H1 (cell line): Measurements from ENCODE around the gene DNAJA3. TPM values are rescaled to one million over a fixed set of nuclear protein-coding genes. Genes with fewer than 3 reads are reported as not detected.

Experiments
- CTCF ChIA-PET: fragments of 300-600 bp; sonication (Branson Sonifier 250); formaldehyde crosslinking; loops from one replicate; lab custom pipeline; 2021; ENCODE audit not compliant: partially characterized antibody; lab: Charles Lee
- POLR2A ChIA-PET: fragments of 300-600 bp; sonication (Branson Sonifier 250); formaldehyde crosslinking; loops from one replicate; lab custom pipeline; 2021; ENCODE audit warnings: inconsistent platforms; ENCODE audit not compliant: partially characterized antibody; lab: Charles Lee
- DNase-seq, 2 experiments: peaks; one replicate each; pipeline versions ENCODE4 v3.0.0 to v3.0.0-alpha.2; 2010 to 2022; ENCODE audit warnings: low spot score in 2 of 2, low read depth in 1 of 2, mixed read lengths in 1 of 2
- FAIRE-seq: peaks from 2 replicates; lab custom pipeline; 2011; peaks lifted over from hg19 to GRCh38; lab: Jason Lieb, UNC
- H2AFZ ChIP-seq: 2 replicates; pipeline ENCODE4 v1.8.1; 2012; ENCODE audit warnings: low read length, inconsistent platforms
- H2AK5ac ChIP-seq: 2 replicates; pipeline ENCODE4 v1.6.1; 2013; ENCODE audit warnings: low read depth, low read length
- H2BK120ac ChIP-seq: replicated peaks from 2 replicates; pipeline ENCODE3; 2013; ENCODE audit warnings: low read depth, low read length, inconsistent platforms
- H2BK12ac ChIP-seq: 2 replicates; pipeline ENCODE4 v1.6.1; 2013; ENCODE audit warnings: low read depth, low read length
- H2BK15ac ChIP-seq: 2 replicates; pipeline ENCODE4 v1.6.1; 2013; ENCODE audit warnings: low read length
- H2BK20ac ChIP-seq: 2 replicates; pipeline ENCODE4 v1.6.1; 2013; ENCODE audit warnings: low read length
- H2BK5ac ChIP-seq: 2 replicates; pipeline ENCODE4 v1.6.1; 2013; ENCODE audit warnings: low read depth, low read length
- H3K14ac ChIP-seq: 2 replicates; pipeline ENCODE4 v1.6.1; 2013; ENCODE audit warnings: inconsistent platforms; ENCODE audit not compliant: insufficient read length
- H3K18ac ChIP-seq: 2 replicates; pipeline ENCODE4 v1.6.1; 2013; ENCODE audit warnings: low read length; ENCODE audit errors: extremely low read depth
- H3K23ac ChIP-seq: 2 replicates; pipeline ENCODE4 v1.6.1; 2013; ENCODE audit warnings: inconsistent platforms; ENCODE audit not compliant: insufficient read length
- H3K23me2 ChIP-seq: 2 replicates; pipeline ENCODE4 v1.6.1; 2013; ENCODE audit warnings: low read depth, low read length
- H3K27ac ChIP-seq: 2 replicates; pipeline ENCODE4 v1.6.1; 2011; ENCODE audit warnings: low read depth, low read length, inconsistent platforms
- H3K27me3 ChIP-seq, 4 experiments: replicated peaks in 1 of 4; 1 replicate in 1 of 4; 2 replicates in 3 of 4; pipeline versions ENCODE4 v1.6.1 to v1.8.1; 2011 to 2013; ENCODE audit warnings: low read length in 3 of 4, mild to moderate bottlenecking in 3 of 4, inconsistent platforms in 2 of 4, mixed read lengths in 2 of 4, moderate library complexity in 1 of 4; ENCODE audit not compliant: control insufficient read depth in 3 of 4, insufficient read depth in 3 of 4; ENCODE audit errors: extremely low read depth in 1 of 4
- H3K36me3 ChIP-seq, 4 experiments: 2 replicates each; pipeline versions ENCODE4 v1.6.1 to v1.8.1; 2011 to 2013; ENCODE audit warnings: mild to moderate bottlenecking in 4 of 4, low read length in 3 of 4, moderate library complexity in 2 of 4, control low read depth in 1 of 4, inconsistent platforms in 1 of 4; ENCODE audit not compliant: insufficient read depth in 4 of 4, control insufficient read depth in 2 of 4
- H3K4ac ChIP-seq: replicated peaks from 2 replicates; pipeline ENCODE3; 2013; ENCODE audit warnings: low read length, low read depth, mixed read lengths, inconsistent platforms; ENCODE audit not compliant: insufficient read length
- H3K4me1 ChIP-seq, 4 experiments: replicated peaks in 1 of 4; 1 replicate in 1 of 4; 2 replicates in 3 of 4; pipeline versions ENCODE4 v1.6.1 to v1.8.1; 2011 to 2013; ENCODE audit warnings: low read length in 3 of 4, inconsistent platforms in 2 of 4, mixed read lengths in 1 of 4; ENCODE audit not compliant: insufficient read depth in 4 of 4, control insufficient read depth in 3 of 4
- H3K4me2 ChIP-seq, 2 experiments: 2 replicates each; pipeline versions ENCODE4 v1.6.1 to v1.8.1; 2011 to 2013; ENCODE audit warnings: low read depth in 2 of 2, low read length in 2 of 2, control low read depth in 1 of 2, inconsistent platforms in 1 of 2, mild to moderate bottlenecking in 1 of 2; ENCODE audit not compliant: insufficient read depth in 1 of 2
- H3K4me3 ChIP-seq, 4 experiments: fragments of 200-600, 300-600 bp in 1 of 4; sonication (generic), shearing (Covaris generic), sonication (Bioruptor Twin) in 1 of 4; 2 replicates each; pipeline versions ENCODE4 v1.5.1 to v1.8.1; 2011 to 2016; ENCODE audit warnings: low read length in 4 of 4, low read depth in 3 of 4, control low read depth in 2 of 4, inconsistent platforms in 2 of 4, mild to moderate bottlenecking in 2 of 4, mixed read lengths in 1 of 4, moderate library complexity in 1 of 4; ENCODE audit not compliant: insufficient read depth in 2 of 4; ENCODE audit errors: extremely low read depth in 1 of 4
- H3K56ac ChIP-seq: replicated peaks from 2 replicates; pipeline ENCODE3; 2013; ENCODE audit warnings: low read depth, mild to moderate bottlenecking, mixed read lengths, low read length, inconsistent platforms; ENCODE audit not compliant: insufficient read length
- H3K79me1 ChIP-seq: 2 replicates; pipeline ENCODE4 v1.6.1; 2013; ENCODE audit warnings: low read depth, low read length, control low read depth
- H3K79me2 ChIP-seq, 2 experiments: 2 replicates each; pipeline versions ENCODE4 v1.6.1 to v1.8.1; 2012 to 2013; ENCODE audit warnings: low read length in 2 of 2, mild to moderate bottlenecking in 2 of 2, inconsistent platforms in 1 of 2; ENCODE audit not compliant: insufficient read depth in 2 of 2, control insufficient read depth in 1 of 2
- H3K9ac ChIP-seq, 4 experiments: replicated peaks in 1 of 4; 1 replicate in 1 of 4; 2 replicates in 3 of 4; pipeline versions ENCODE4 v1.6.1 to v1.8.1; 2011 to 2013; ENCODE audit warnings: low read depth in 3 of 4, low read length in 3 of 4, control low read depth in 2 of 4, mild to moderate bottlenecking in 2 of 4, moderate library complexity in 2 of 4, inconsistent platforms in 1 of 4; ENCODE audit errors: extremely low read depth in 1 of 4
- H3K9me3 ChIP-seq, 2 experiments: 2 replicates each; pipeline versions ENCODE4 v1.6.1 to v1.8.1; 2012 to 2013; ENCODE audit warnings: mild to moderate bottlenecking in 2 of 2, moderate library complexity in 2 of 2, control low read depth in 1 of 2, inconsistent platforms in 1 of 2, low read depth in 1 of 2, low read length in 1 of 2, mixed read lengths in 1 of 2; ENCODE audit not compliant: insufficient read depth in 2 of 2
- H4K20me1 ChIP-seq, 2 experiments: replicated peaks in 1 of 2; 2 replicates each; pipeline versions ENCODE3 to v1.8.1; 2011 to 2013; ENCODE audit warnings: inconsistent platforms in 2 of 2, low read length in 2 of 2, mild to moderate bottlenecking in 1 of 2; ENCODE audit not compliant: insufficient read depth in 2 of 2, control insufficient read depth in 1 of 2
- H4K5ac ChIP-seq: 2 replicates; pipeline ENCODE4 v1.6.1; 2013; ENCODE audit warnings: low read length, low read depth, mixed read lengths, inconsistent platforms; ENCODE audit not compliant: insufficient read length
- H4K8ac ChIP-seq: 2 replicates; pipeline ENCODE4 v1.8.0; 2013; ENCODE audit warnings: mild to moderate bottlenecking, moderate library complexity, low read length, inconsistent platforms; ENCODE audit not compliant: insufficient read depth; ENCODE audit errors: extremely low read depth
- H4K91ac ChIP-seq: replicated peaks from 2 replicates; pipeline ENCODE3; 2013; ENCODE audit warnings: low read length, mixed read lengths, inconsistent platforms; ENCODE audit not compliant: insufficient read length
- BCL11A ChIP-seq, 2 experiments: IDR thresholded peaks; one replicate each; pipeline ENCODE4 v1.6.1; 2011; ENCODE audit warnings: low read depth in 2 of 2, low read length in 2 of 2, mild to moderate bottlenecking in 2 of 2
- CBX5 ChIP-seq: fragments of 300-800, 300-1000 bp; sonication (generic); IDR thresholded peaks from 2 replicates; pipeline ENCODE4 v1.7.1; 2016; ENCODE audit warnings: antibody characterized with exemption, low read length, low read depth
- EGR1 ChIP-seq: IDR thresholded peaks from 2 replicates; pipeline ENCODE4 v1.6.1; 2011; ENCODE audit warnings: low read depth, low read length, borderline replicate concordance
- POLR2A ChIP-seq, 2 experiments: IDR thresholded peaks; 1 replicate in 1 of 2; 2 replicates in 1 of 2; pipeline ENCODE4 v1.6.1; 2011; ENCODE audit warnings: low read depth in 2 of 2, low read length in 2 of 2, mild to moderate bottlenecking in 2 of 2; ENCODE audit errors: control extremely low read depth in 1 of 2
- POU5F1 ChIP-seq: IDR thresholded peaks from 2 replicates; pipeline ENCODE4 v1.6.1; 2011; ENCODE audit warnings: low read depth, mild to moderate bottlenecking, low read length, moderate library complexity
- RXRA ChIP-seq: IDR thresholded peaks from 2 replicates; pipeline ENCODE4 v1.6.1; 2011; ENCODE audit warnings: low read depth, mild to moderate bottlenecking, low read length, moderate library complexity; ENCODE audit not compliant: insufficient read depth
- SAP30 ChIP-seq: fragments of 300-600 bp; sonication (generic); IDR thresholded peaks from 2 replicates; pipeline ENCODE4 v1.7.1; 2012; ENCODE audit warnings: low read length, moderate library complexity, mild to moderate bottlenecking, inconsistent platforms; ENCODE audit not compliant: insufficient read depth, insufficient replicate concordance
- SUZ12 ChIP-seq: fragments of 200-600 bp; sonication (generic); IDR thresholded peaks from 2 replicates; pipeline ENCODE4 v1.6.1; 2012; ENCODE audit warnings: mild to moderate bottlenecking, inconsistent platforms, low read length, moderate library complexity, mixed read lengths
- WGBS, 2 experiments: shearing (Covaris generic) in 1 of 2; methylation state at CpG; one replicate each; pipeline versions ENCODE4 v1.1.6 to v1.1.7; 2013 to 2015; ENCODE audit warnings: low lambda C conversion rate in 2 of 2, mixed read lengths in 2 of 2, inconsistent platforms in 1 of 2, low coverage in 1 of 2, missing lambda C conversion rate in 1 of 2; ENCODE audit not compliant: insufficient replicate concordance in 2 of 2, insufficient coverage in 1 of 2, insufficient read length in 1 of 2; ENCODE audit errors: extremely low coverage in 1 of 2, missing lambda C conversion rate in 1 of 2; 5-methylcytosine and 5-hydroxymethylcytosine counted together
- polyA plus RNA-seq, 7 experiments: library from polyadenylated mRNA; depleted of rRNA in 3 of 7; stranded (reverse) in 5 of 7; unstranded in 2 of 7; fragments of >200 nt in 5 of 7; fragments of 200-250 nt in 2 of 7; gene quantifications; 1 replicate in 5 of 7; 2 replicates in 1 of 7; 4 replicates in 1 of 7; pipeline versions ENCODE4 v1.2.1 to v1.2.3, GENCODE V29; 2011 to 2013; ENCODE audit warnings: missing spikeins in 2 of 7, mixed read lengths in 2 of 7
- total RNA-seq: library from RNA; stranded (reverse); fragmentation: NEBNext Ultra II Directional; extraction: Animal tissue kit (Norgen Biotek cat#: 25700); gene quantifications from 2 replicates; pipeline ENCODE4 v1.2.1, GENCODE V29; 2021
- TF ChIP-seq, protein P1 (sequence below), 3 experiments: IDR thresholded peaks; 1 replicate in 2 of 3; 2 replicates in 1 of 3; pipeline versions ENCODE4 v1.5.1 to v1.6.1; 2011; ENCODE audit warnings: low read length in 3 of 3, mild to moderate bottlenecking in 3 of 3, inconsistent platforms in 2 of 3, low read depth in 1 of 3, moderate library complexity in 1 of 3; ENCODE audit not compliant: insufficient read depth in 1 of 3; ENCODE audit errors: control extremely low read depth in 1 of 3

Gene DNAJA3
- total and polyA plus RNA-seq, 2 of the 8 experiments (the other 6 are each of a cell fraction or from before 2014, with no cell fraction given), result 37.3 to 59.1 TPM

DNA sequence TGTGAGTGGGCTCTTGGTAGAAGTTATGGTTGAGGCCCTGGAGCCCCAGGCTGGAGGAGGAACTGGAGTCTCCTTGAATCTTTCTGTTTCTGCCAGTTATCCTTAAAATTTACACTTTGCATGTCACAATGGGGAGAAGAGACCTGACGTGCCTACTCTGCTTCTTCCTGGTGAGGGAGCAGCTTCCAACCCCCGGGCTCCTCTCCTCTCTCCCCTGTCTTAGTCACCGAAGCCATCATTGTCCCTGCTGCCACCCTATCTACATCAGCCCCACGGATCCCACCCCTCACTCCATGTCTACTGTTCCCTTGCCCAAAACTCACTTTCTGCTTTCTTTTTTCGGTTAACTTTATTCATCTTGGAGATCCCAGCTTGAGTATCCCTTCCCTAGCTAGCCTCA is 17.6 kb downstream of the DNAJA3 start:
- no peaks in the 10 kb centered on the region for H3K79me1 ChIP-seq
- H4K8ac ChIP-seq, result no peak overlapping the region; the same call in 1 of the 2 replicates
- no peak overlapping the region for H3K4me3 ChIP-seq
- H4K5ac ChIP-seq, result no peak overlapping the region
- no peak overlapping the region for H2BK120ac ChIP-seq
- H3K36me3 ChIP-seq, result peaks cover 29 to 78% (median 65%) of the 10 kb centered on the region in 4 experiments
- CTCF ChIA-PET, result no interaction called here
- H3K9me3 ChIP-seq, result no peaks in the 10 kb centered on the region
- no peak overlapping the region for H3K23ac ChIP-seq
- no peak overlapping the region for H3K14ac ChIP-seq
- no peaks in the 10 kb centered on the region for H3K4me1 ChIP-seq
- no peak overlapping the region for H3K9ac ChIP-seq
- no peak overlapping the region for H3K56ac ChIP-seq
- TF ChIP-seq EGR1, result no peak
- TF ChIP-seq SUZ12, result no peak
- TF ChIP-seq RXRA, result no peak
- TF ChIP-seq CBX5, result no peak
- TF ChIP-seq BCL11A (IDR thresholded peaks at IDR 0.05; ENCODE audit: low read depth in 2 of 2, low read length in 2 of 2), result no peak
- no peak for TF ChIP-seq SAP30
- TF ChIP-seq POU5F1, result no peak
- TF ChIP-seq, protein P1, sequence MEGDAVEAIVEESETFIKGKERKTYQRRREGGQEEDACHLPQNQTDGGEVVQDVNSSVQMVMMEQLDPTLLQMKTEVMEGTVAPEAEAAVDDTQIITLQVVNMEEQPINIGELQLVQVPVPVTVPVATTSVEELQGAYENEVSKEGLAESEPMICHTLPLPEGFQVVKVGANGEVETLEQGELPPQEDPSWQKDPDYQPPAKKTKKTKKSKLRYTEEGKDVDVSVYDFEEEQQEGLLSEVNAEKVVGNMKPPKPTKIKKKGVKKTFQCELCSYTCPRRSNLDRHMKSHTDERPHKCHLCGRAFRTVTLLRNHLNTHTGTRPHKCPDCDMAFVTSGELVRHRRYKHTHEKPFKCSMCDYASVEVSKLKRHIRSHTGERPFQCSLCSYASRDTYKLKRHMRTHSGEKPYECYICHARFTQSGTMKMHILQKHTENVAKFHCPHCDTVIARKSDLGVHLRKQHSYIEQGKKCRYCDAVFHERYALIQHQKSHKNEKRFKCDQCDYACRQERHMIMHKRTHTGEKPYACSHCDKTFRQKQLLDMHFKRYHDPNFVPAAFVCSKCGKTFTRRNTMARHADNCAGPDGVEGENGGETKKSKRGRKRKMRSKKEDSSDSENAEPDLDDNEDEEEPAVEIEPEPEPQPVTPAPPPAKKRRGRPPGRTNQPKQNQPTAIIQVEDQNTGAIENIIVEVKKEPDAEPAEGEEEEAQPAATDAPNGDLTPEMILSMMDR (IDR thresholded peaks at IDR 0.05; ENCODE audit: control extremely low read depth in 1 of 3, insufficient read depth in 1 of 3, low read depth in 1 of 3, low read length in 3 of 3), result no peak
- no peak for TF ChIP-seq POLR2A (IDR thresholded peaks at IDR 0.05; ENCODE audit: control extremely low read depth in 1 of 2, low read depth in 2 of 2, low read length in 2 of 2)
- TF ChIP-seq, all 59 proteins: peak for 0
- Histone ChIP-seq H2BK20ac (no peak overlapping the region), H3K27me3 (no peaks in the 10 kb centered on the region), H3K4ac (no peak overlapping the region), H3K23me2 (no peaks in the 10 kb centered on the region), H2BK5ac (no peak overlapping the region), H2BK12ac (no peak overlapping the region), H4K20me1 (peaks cover 2 to 16% of the 10 kb centered on the region in 2 experiments), H3K18ac (no peak overlapping the region), H2AFZ (no peak overlapping the region), H3K4me2 (no peak overlapping the region), H3K27ac (no peak overlapping the region), H3K79me2 (no peaks in the 10 kb centered on the region), H4K91ac (no peak overlapping the region), H2AK5ac (no peak overlapping the region), H2BK15ac (no peak overlapping the region)
- FAIRE-seq (no peak), DNase-seq (no peak)
- 82% methylated on average over 5 of the region's 5 CpGs; no CpG with 5 or more reads in 1 of the 2 experiments for WGBS, 2 experiments
- POLR2A ChIA-PET, result interaction anchor here (1.4 to 21.6 kb wide), 4 partner anchors 12 to 29 kb away, joined by 5 to 257 read pairs (median 18); partner anchors contain the start of genes HMOX2 and NMRAL1
